SK-N-SH (cell line): ENCODE data around the gene IGFBP7. TPM values are rescaled to one million over a fixed set of nuclear protein-coding genes. Genes with fewer than 3 reads are reported as not detected.

Experiments used
- CTCF ChIA-PET: fragments of 300-600, 350-600 bp; formaldehyde crosslinking; extraction: SDS; loops from one replicate; lab custom pipeline; 2021; lab: Yijun Ruan, JAX
- POLR2A ChIA-PET: fragments of 350-600 bp; sonication (Branson Sonifier 250); formaldehyde crosslinking; extraction: SDS; loops from one replicate; lab custom pipeline; 2020; ENCODE audit warnings: antibody characterized with exemption, inconsistent platforms; lab: Yijun Ruan, JAX
- DNase-seq: peaks from one replicate; pipeline ENCODE4 v3.0.0; 2012
- H2AFZ ChIP-seq: fragments of 200-600 bp; sonication (generic); 2 replicates; pipeline ENCODE4 v1.8.1; 2016; ENCODE audit warnings: antibody characterized with exemption, mild to moderate bottlenecking, low read depth
- H3F3A ChIP-seq: fragments of 200-600 bp; sonication (generic); replicated peaks from 2 replicates; pipeline ENCODE3; 2016; ENCODE audit warnings: antibody characterized with exemption, mild to moderate bottlenecking; ENCODE audit not compliant: insufficient read depth
- H3K27ac ChIP-seq, 2 experiments: fragments of 200-500 bp in 1 of 2; fragments of 200-600 bp in 1 of 2; sonication (Bioruptor generic) in 1 of 2; sonication (generic), shearing (Covaris generic) in 1 of 2; 2 replicates each; pipeline versions ENCODE4 v1.5.1 to v1.6.1; 2014 to 2016; ENCODE audit warnings: low read depth in 2 of 2, inconsistent platforms in 1 of 2, low read length in 1 of 2, mild to moderate bottlenecking in 1 of 2, mixed read lengths in 1 of 2
- H3K27me3 ChIP-seq: fragments of 200-600 bp; sonication (generic), shearing (Covaris generic); 2 replicates; pipeline ENCODE4 v1.6.1; 2016; ENCODE audit warnings: mixed run types; ENCODE audit not compliant: insufficient read depth
- H3K36me3 ChIP-seq, 2 experiments: fragments of 200-500 bp in 1 of 2; fragments of 200-600 bp in 1 of 2; sonication (Bioruptor generic) in 1 of 2; sonication (generic) in 1 of 2; replicated peaks in 1 of 2; 2 replicates each; pipeline versions ENCODE3 to v1.5.1; 2014 to 2016; ENCODE audit warnings: low read length in 1 of 2, mild to moderate bottlenecking in 1 of 2; ENCODE audit not compliant: insufficient read depth in 2 of 2, control insufficient read depth in 1 of 2
- H3K4me1 ChIP-seq, 2 experiments: fragments of 200-500 bp in 1 of 2; fragments of 200-600 bp in 1 of 2; sonication (Bioruptor generic) in 1 of 2; sonication (generic), shearing (Covaris generic) in 1 of 2; 2 replicates each; pipeline versions ENCODE4 v1.5.1 to v1.6.1; 2014 to 2016; ENCODE audit warnings: low read depth in 1 of 2, low read length in 1 of 2, mixed run types in 1 of 2; ENCODE audit not compliant: insufficient read depth in 2 of 2, control insufficient read depth in 1 of 2
- H3K4me2 ChIP-seq: fragments of 200-600 bp; sonication (generic), shearing (Covaris generic); 2 replicates; pipeline ENCODE4 v1.6.1; 2017; ENCODE audit warnings: mixed run types
- H3K4me3 ChIP-seq, 2 experiments: fragments of 200-500 bp in 1 of 2; fragments of 200-600 bp in 1 of 2; sonication (Bioruptor generic) in 1 of 2; sonication (generic), shearing (Covaris generic) in 1 of 2; 2 replicates each; pipeline versions ENCODE4 v1.5.1 to v1.8.1; 2014 to 2016; ENCODE audit warnings: low read depth in 2 of 2, inconsistent platforms in 1 of 2, low read length in 1 of 2, mild to moderate bottlenecking in 1 of 2, mixed read lengths in 1 of 2, moderate library complexity in 1 of 2
- H3K79me2 ChIP-seq: fragments of 200-600 bp; sonication (generic); 2 replicates; pipeline ENCODE4 v1.8.1; 2017; ENCODE audit warnings: mild to moderate bottlenecking; ENCODE audit not compliant: insufficient read depth
- H3K9ac ChIP-seq: fragments of 200-600 bp; sonication (generic); 2 replicates; pipeline ENCODE4 v1.6.1; 2017; ENCODE audit warnings: mixed run types
- H3K9me2 ChIP-seq: fragments of 200-600 bp; sonication (generic); 2 replicates; pipeline ENCODE4 v1.6.1; 2017; ENCODE audit warnings: mixed run types
- H3K9me3 ChIP-seq: fragments of 200-600 bp; sonication (generic); 2 replicates; pipeline ENCODE4 v1.6.1; 2017; ENCODE audit warnings: mixed run types, mild to moderate bottlenecking, moderate library complexity
- H4K20me1 ChIP-seq: fragments of 200-600 bp; sonication (generic); 2 replicates; pipeline ENCODE4 v1.6.1; 2017; ENCODE audit warnings: mild to moderate bottlenecking, mixed run types; ENCODE audit not compliant: insufficient read depth
- EZH2phosphoT487 ChIP-seq: fragments of 200-600 bp; sonication (generic); IDR thresholded peaks from 2 replicates; pipeline ENCODE4 v1.6.1; 2017; ENCODE audit warnings: low read depth, mixed run types, mild to moderate bottlenecking, antibody characterized with exemption, moderate library complexity, borderline replicate concordance
- FOSL2 ChIP-seq: IDR thresholded peaks from 2 replicates; pipeline ENCODE4 v1.4.0; 2012; ENCODE audit warnings: low read depth, mild to moderate bottlenecking, moderate library complexity, borderline replicate concordance
- FOXJ3 ChIP-seq: sonication (generic); formaldehyde crosslinking; IDR thresholded peaks from 2 replicates; pipeline ENCODE4 v1.5.1; 2020; ENCODE audit warnings: mild to moderate bottlenecking, missing genetic modification reagents
- FOXM1 ChIP-seq: IDR thresholded peaks from 2 replicates; pipeline ENCODE4 v1.4.0; 2012; ENCODE audit warnings: low read depth, mild to moderate bottlenecking
- MXI1 ChIP-seq: IDR thresholded peaks from 2 replicates; pipeline ENCODE4 v1.6.1; 2012; ENCODE audit warnings: mild to moderate bottlenecking, low read depth, low read length, improper control_type of control experiment
- NFIC ChIP-seq: IDR thresholded peaks from 2 replicates; pipeline ENCODE4 v1.4.0; 2012; ENCODE audit warnings: borderline replicate concordance
- POLR2AphosphoS5 ChIP-seq: IDR thresholded peaks from 2 replicates; pipeline ENCODE4 v1.6.1; 2012; ENCODE audit warnings: low read depth, low read length
- RAD21 ChIP-seq: IDR thresholded peaks from 2 replicates; pipeline ENCODE4 v1.6.1; 2012; ENCODE audit warnings: mild to moderate bottlenecking, low read length
- RCOR1 ChIP-seq: fragments of 150-350 bp; IDR thresholded peaks from 2 replicates; pipeline ENCODE4 v1.6.1; 2017; ENCODE audit warnings: antibody characterized with exemption, low read length
- RFX5 ChIP-seq: IDR thresholded peaks from 2 replicates; pipeline ENCODE4 v1.6.1; 2012; ENCODE audit warnings: mild to moderate bottlenecking, improper control_type of control experiment, low read length
- TAF1 ChIP-seq: IDR thresholded peaks from 2 replicates; pipeline ENCODE4 v1.6.1; 2012; ENCODE audit warnings: low read depth, mild to moderate bottlenecking, low read length, moderate library complexity, borderline replicate concordance
- TCF12 ChIP-seq: IDR thresholded peaks from 2 replicates; pipeline ENCODE4 v1.4.0; 2012
- TEAD4 ChIP-seq: IDR thresholded peaks from 2 replicates; pipeline ENCODE4 v1.4.0; 2012; ENCODE audit warnings: mild to moderate bottlenecking, borderline replicate concordance; ENCODE audit not compliant: insufficient read depth
- WGBS: methylation state at CpG from one replicate; pipeline ENCODE4 v1.1.6; 2017; ENCODE audit warnings: low lambda C conversion rate; 5-methylcytosine and 5-hydroxymethylcytosine counted together
- polyA plus RNA-seq, 3 experiments: library from polyadenylated mRNA; depleted of rRNA; stranded (reverse); fragments of >200 nt; gene quantifications; 2 replicates each; pipeline ENCODE4 v1.2.3, GENCODE V29; 2012

Gene IGFBP7
- polyA plus RNA-seq, 1 of the 3 experiments (the other 2 are of a cell fraction): 0.38 TPM

- H3K4me1 ChIP-seq: peaks cover 11 to 29% of the 10 kb centered on the region in 2 experiments; a peak in 3 of 4 replicates
Observed at GRCh38 chr4:57100979-57101651, 9.1 kb downstream of the IGFBP7 start.

GRCh38 chr4:57099363-57099762 lies 10.8 kb downstream of the IGFBP7 start:
- Histone ChIP-seq H3K79me2 (no peaks in the 10 kb centered on the region), H3K9ac (no peak overlapping the region), H4K20me1 (no peaks in the 10 kb centered on the region), H3K4me1 (peaks cover 11 to 29% of the 10 kb centered on the region in 2 experiments; a peak in 3 of 4 replicates), H3K36me3 (no peaks in the 10 kb centered on the region), H3K9me2 (no peaks in the 10 kb centered on the region), H3F3A (peaks cover 30% of the 10 kb centered on the region), H3K27me3 (no peaks in the 10 kb centered on the region), H3K27ac (peak overlapping the region; percentile 65 to 66; a peak in 3 of 4 replicates), H2AFZ (peak overlapping the region; percentile 61; the same call in 1 of the 2 replicates), H3K4me3 (no peak overlapping the region), H3K9me3 (no peaks in the 10 kb centered on the region), H3K4me2 (peak overlapping the region; percentile 53; the same call in 1 of the 2 replicates)
- TF ChIP-seq POLR2AphosphoS5 (no peak), RFX5 (no peak), NFIC (no peak), MXI1 (no peak), FOXM1 (no peak), RCOR1 (no peak), TEAD4 (no peak), TAF1 (no peak), EZH2phosphoT487 (no peak)
- 58% methylated on average over 2 of the region's 2 CpGs for WGBS
- DNase-seq: no peak
- ChIA-PET POLR2A (no interaction called here), CTCF (interaction anchor here (0.6 to 1.4 kb wide), 4 partner anchors 23 to 1116 kb away, joined by 3 to 6 read pairs (median 3); no protein-coding TSS in a partner anchor)

More at GRCh38 chr4:57100979-57101651, 9.1 kb downstream of the IGFBP7 start:
- POLR2A ChIA-PET: no interaction called here
- Histone ChIP-seq H3K9me3 (no peaks in the 10 kb centered on the region), H3K4me2 (no peak overlapping the region), H3F3A (peaks cover 24% of the 10 kb centered on the region), H3K27me3 (no peaks in the 10 kb centered on the region), H3K79me2 (no peaks in the 10 kb centered on the region), H3K9me2 (no peaks in the 10 kb centered on the region), H3K27ac (peak overlapping the region; percentile 59 to 84), H3K36me3 (no peaks in the 10 kb centered on the region), H3K9ac (no peak overlapping the region), H3K4me3 (no peak overlapping the region), H4K20me1 (no peaks in the 10 kb centered on the region), H2AFZ (no peak overlapping the region)
- peak; percentile 51 for DNase-seq
- 45% methylated on average over 4 of the region's 4 CpGs for WGBS
- CTCF ChIA-PET: interaction anchor here (0.5 to 3.6 kb wide), 5 partner anchors 9 to 63 kb away, joined by 3 to 16 read pairs (median 6); partner anchors contain the start of gene IGFBP7
- TF ChIP-seq FOXJ3 (no peak), FOSL2 (no peak), RFX5 (no peak), RAD21 (no peak), RCOR1 (peak; percentile 28; the same call in 1 of the 2 replicates), TCF12 (peak; percentile 47; the same call in 1 of the 2 replicates)
